ENCODE results near the gene PPP1R27. TPM values are rescaled to one million over a fixed set of nuclear protein-coding genes. Genes with fewer than 3 reads are reported as not detected.

Gene PPP1R27
- polyA plus RNA-seq, 3 donors, result 0.17 to 0.26 TPM; not detected in 1

GRCh38 chr17:81863123-81863675, 28.3 kb upstream of the PPP1R27 start:
- DNase-seq (ENCODE audit: low read depth in 3 of 3, low spot score in 2 of 3), result no peak

- peak; percentile 99 to 100 (median 100) for DNase-seq (ENCODE audit: low read depth in 3 of 3, low spot score in 2 of 3)
Measured at GRCh38 chr17:81860756-81861568, 26.1 kb upstream of the PPP1R27 start.

- no peak for DNase-seq (ENCODE audit: low read depth in 3 of 3, low spot score in 2 of 3)
Measured at GRCh38 chr17:81859906-81860755, 25.3 kb upstream of the PPP1R27 start, which contains the start of gene P4HB. Gene P4HB (minus strand): TSS chr17:81860535. CDS start chr17:81860471, 64 bp downstream.

GRCh38 chr17:81858967-81859905, 24.4 kb upstream of the PPP1R27 start:
- DNase-seq (ENCODE audit: low read depth in 3 of 3, low spot score in 2 of 3), result no peak

GRCh38 chr17:81858170-81858966, 23.5 kb upstream of the PPP1R27 start:
- DNase-seq (ENCODE audit: low read depth in 3 of 3, low spot score in 2 of 3), result no peak

DNA sequence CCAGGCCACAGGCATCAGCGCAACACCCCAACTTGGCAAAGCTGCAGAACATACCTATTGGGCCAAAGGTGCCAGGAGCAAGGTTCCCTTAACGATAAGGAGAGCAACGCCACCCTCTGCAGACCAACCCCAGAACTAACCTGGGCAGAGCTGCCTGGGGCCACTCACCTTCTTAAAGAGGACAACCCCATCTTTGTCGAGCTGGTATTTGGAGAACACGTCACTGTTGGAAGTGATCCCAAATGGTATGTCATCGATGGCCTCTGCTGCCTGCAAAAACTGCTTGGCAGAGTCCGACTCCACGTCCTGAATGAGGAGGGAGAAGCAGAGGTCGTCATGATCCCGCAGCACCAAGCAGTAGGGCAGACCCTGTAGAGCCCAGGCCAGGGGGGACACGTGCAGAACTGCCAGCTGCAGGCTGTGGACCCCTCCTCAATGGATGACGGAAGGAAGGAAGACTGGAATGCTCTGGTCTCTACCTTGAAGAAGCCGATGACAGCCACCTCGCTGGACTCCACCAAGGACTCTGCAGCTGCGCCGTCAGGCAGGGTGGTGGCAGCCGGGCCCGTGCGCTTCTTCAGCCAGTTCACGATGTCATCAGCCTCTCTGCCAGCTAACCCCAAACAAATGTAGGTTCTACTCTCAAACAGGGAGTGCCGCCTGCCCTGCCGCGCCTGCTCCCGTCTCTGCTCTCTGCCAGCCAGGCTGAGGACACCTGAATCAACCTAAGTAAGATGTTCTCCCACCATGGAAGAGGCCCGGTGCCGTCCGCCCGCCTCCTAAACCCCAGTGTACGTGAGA, 20.3 kb upstream of the PPP1R27 start:
- no peak for DNase-seq (ENCODE audit: low read depth in 3 of 3, low spot score in 2 of 3)

GRCh38 chr17:81852237-81852636, 17.4 kb upstream of the PPP1R27 start:
- DNase-seq (ENCODE audit: low read depth in 3 of 3, low spot score in 2 of 3), result no peak

- no peak for DNase-seq (ENCODE audit: low read depth in 3 of 3, low spot score in 2 of 3)
Measured at GRCh38 chr17:81851423-81851822, 16.6 kb upstream of the PPP1R27 start.

- no peak for DNase-seq (ENCODE audit: low read depth in 3 of 3, low spot score in 2 of 3)
Measured at GRCh38 chr17:81849457-81849856, 14.6 kb upstream of the PPP1R27 start.

- no peak for DNase-seq (ENCODE audit: low read depth in 3 of 3, low spot score in 2 of 3)
Measured at GRCh38 chr17:81846743-81847689, 12.2 kb upstream of the PPP1R27 start.

- DNase-seq (ENCODE audit: low read depth in 3 of 3, low spot score in 2 of 3), result no peak
Measured at GRCh38 chr17:81845881-81846742, 11.3 kb upstream of the PPP1R27 start.

DNA sequence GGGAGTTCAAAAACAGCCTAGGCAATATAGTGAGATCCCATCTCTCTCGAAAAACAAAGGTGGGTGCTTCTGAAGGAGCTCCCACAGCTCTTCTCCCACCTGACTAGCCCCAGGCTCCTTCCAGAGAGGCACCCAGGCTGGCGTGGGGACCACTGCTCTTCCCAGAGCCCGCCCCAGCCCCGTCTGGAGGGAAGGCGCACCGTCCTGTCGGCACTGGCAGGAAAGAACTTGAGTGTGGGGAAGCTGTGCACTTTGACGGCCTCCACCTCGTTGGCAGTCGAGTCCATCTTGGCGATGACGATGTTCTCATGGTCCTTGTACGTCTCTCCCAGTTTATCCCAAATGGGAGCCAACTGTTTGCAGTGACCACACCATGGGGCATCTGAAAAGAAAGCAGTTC, 10.5 kb upstream of the PPP1R27 start:
- no peak for DNase-seq (ENCODE audit: low read depth in 3 of 3, low spot score in 2 of 3)

- no peak for DNase-seq (ENCODE audit: low read depth in 3 of 3, low spot score in 2 of 3)
Measured at GRCh38 chr17:81844887-81845286, 10.0 kb upstream of the PPP1R27 start.

DNA sequence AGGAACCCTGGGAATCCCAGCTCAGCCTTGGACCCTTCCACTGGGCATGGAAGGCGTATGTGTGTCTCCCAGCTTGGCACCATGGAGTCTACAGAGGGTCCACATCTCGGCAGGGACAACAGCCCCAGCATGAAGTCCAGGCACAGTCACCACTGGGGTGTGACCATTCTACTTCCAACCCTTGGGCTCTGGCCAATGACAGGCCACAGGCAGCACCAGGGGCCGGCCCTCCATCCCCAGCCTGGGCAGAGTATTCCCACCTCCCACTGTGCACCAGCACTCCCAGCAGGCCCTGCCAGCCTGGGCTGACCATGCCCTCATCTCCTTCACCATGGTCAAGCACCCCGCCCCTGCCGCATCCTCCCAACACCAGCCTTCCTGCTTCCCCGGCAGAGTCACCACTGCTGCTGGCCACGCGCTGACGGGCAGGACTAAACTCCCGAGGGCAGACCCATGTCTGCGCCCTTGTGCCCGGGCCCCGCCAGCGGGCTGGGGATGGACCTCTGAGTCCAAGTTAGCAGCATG, 9.5 kb upstream of the PPP1R27 start:
- no peak for DNase-seq (ENCODE audit: low read depth in 3 of 3, low spot score in 2 of 3)

DNA sequence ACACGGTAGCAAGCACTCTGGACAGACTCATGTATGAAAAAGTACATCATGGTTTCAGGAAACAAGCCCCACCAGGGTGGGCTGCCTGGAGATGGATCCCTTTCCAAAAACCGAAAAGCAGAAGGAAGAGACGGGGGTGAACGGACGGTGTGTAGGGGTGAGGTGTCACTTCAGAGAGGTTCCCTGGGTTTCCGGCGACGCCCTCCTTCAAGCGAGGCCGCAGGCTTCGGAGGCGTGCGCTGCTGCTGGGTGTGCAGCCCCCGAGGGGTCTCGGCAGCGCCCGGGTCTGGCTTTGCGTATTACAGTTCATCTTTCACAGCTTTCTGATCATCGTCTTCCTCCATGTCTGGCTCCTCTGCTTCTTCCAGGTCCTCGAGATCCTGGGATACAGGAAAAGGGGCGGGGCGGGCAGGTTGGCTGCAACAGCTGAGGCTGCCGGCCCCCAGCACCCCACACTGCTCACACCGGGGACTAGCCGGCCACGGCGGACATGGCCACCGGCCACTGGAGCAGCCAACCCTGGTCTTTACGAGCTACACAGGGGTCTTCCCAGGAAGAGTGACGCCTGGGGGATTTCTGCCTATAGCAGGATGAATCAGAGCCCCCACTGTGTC, 9.0 kb upstream of the PPP1R27 start:
- no peak for DNase-seq (ENCODE audit: low read depth in 3 of 3, low spot score in 2 of 3)
